Endodermal cell (in vitro differentiated cells): Measurements from ENCODE around the gene GP2. TPM values are rescaled to one million over a fixed set of nuclear protein-coding genes. Genes with fewer than 3 reads are reported as not detected.

Source experiments
- DNase-seq: peaks from one replicate; pipeline ENCODE4 v3.0.0-alpha.2; 2017
- H3K27ac ChIP-seq: 2 replicates; pipeline ENCODE4 v1.5.1; 2013; ENCODE audit warnings: mild to moderate bottlenecking, low read depth, low read length, moderate library complexity
- H3K27me3 ChIP-seq: 2 replicates; pipeline ENCODE4 v1.6.1; 2013; ENCODE audit warnings: mild to moderate bottlenecking, low read length, moderate library complexity; ENCODE audit not compliant: insufficient read depth, control insufficient read depth, poor library complexity, severe bottlenecking
- H3K36me3 ChIP-seq: 2 replicates; pipeline ENCODE4 v1.7.0; 2013; ENCODE audit warnings: mild to moderate bottlenecking, low read length, moderate library complexity; ENCODE audit not compliant: control insufficient read depth, insufficient read depth
- H3K4me1 ChIP-seq: one replicate; pipeline ENCODE4 v1.7.0; 2013; ENCODE audit warnings: low read length; ENCODE audit not compliant: control insufficient read depth, insufficient read depth
- H3K4me3 ChIP-seq: 2 replicates; pipeline ENCODE4 v1.5.1; 2013; ENCODE audit warnings: mild to moderate bottlenecking, low read length, moderate library complexity
- H3K9ac ChIP-seq: 2 replicates; pipeline ENCODE4 v1.6.1; 2013; ENCODE audit warnings: mild to moderate bottlenecking, low read length, moderate library complexity; ENCODE audit not compliant: poor library complexity, severe bottlenecking; ENCODE audit errors: extremely low read depth
- H3K9me3 ChIP-seq: 2 replicates; pipeline ENCODE4 v1.6.1; 2013; ENCODE audit warnings: mild to moderate bottlenecking, low read length, moderate library complexity; ENCODE audit not compliant: control insufficient read depth
- H3K27ac Mint-ChIP-seq: 2 replicates; pipeline ENCODE4 v1.8.0; 2020; ENCODE audit warnings: mixed read lengths
- H3K27me3 Mint-ChIP-seq: 2 replicates; pipeline ENCODE4 v1.8.0; 2021; ENCODE audit warnings: mild to moderate bottlenecking, mixed read lengths; ENCODE audit not compliant: insufficient read depth
- H3K36me3 Mint-ChIP-seq: 2 replicates; pipeline ENCODE4 v1.8.0; 2020; ENCODE audit warnings: low read depth, mixed read lengths
- H3K4me1 Mint-ChIP-seq: 2 replicates; pipeline ENCODE4 v1.8.0; 2020; ENCODE audit warnings: mixed read lengths
- H3K4me3 Mint-ChIP-seq: 2 replicates; pipeline ENCODE4 v1.8.0; 2020; ENCODE audit warnings: mild to moderate bottlenecking, moderate library complexity, mixed read lengths
- H3K9me3 Mint-ChIP-seq: 2 replicates; pipeline ENCODE4 v1.8.0; 2020; ENCODE audit warnings: mild to moderate bottlenecking, mixed read lengths
- WGBS, 2 experiments: methylation state at CpG; one replicate each; pipeline versions ENCODE4 v1.1.5 to v1.1.7; 2013; ENCODE audit warnings: missing lambda C conversion rate in 2 of 2, mixed read lengths in 1 of 2; ENCODE audit not compliant: insufficient coverage in 1 of 2, insufficient read length in 1 of 2; 5-methylcytosine and 5-hydroxymethylcytosine counted together
- total RNA-seq, 2 donors: library from RNA; stranded (reverse); fragmentation: NEBNext Ultra II Directional in 1 of 2; extraction: Animal tissue kit (Norgen Biotek cat#: 25700) in 1 of 2; gene quantifications; 2 replicates in 1 of 2; 3 replicates in 1 of 2; pipeline ENCODE4 v1.2.1, GENCODE V29; 2021
- TF ChIP-seq, protein P1 (sequence below): fragments of 200-600 bp; sonication (generic); conservative IDR thresholded peaks from 2 replicates; pipeline ENCODE4 v1.5.0; 2021; ENCODE audit warnings: antibody characterized with exemption, mild to moderate bottlenecking

Gene GP2
- total RNA-seq, 2 donors from 2014 or later = not detected

DNA sequence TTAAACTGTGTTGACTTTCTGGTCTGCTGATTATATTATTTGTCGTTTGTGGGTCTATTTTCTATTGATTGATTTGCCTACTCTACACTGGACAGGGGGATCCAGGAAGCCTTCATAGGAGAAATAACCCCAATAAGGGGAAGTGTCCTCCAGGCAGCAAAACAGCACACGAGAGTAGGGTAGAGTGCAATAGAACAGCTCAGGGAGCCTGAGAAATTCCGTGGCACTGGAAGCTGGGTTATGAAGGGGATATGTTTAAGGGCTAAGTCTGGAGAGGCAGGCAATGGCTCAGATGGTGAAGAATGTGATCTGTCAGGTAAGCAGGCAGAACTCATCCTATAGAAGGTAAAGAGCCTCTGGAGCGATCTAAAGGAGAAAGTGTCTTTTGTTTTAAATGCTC, 20.9 kb downstream of the GP2 start:
- 83 to 90% methylated on average over 3 to 4 of the region's 4 CpGs for WGBS, 2 experiments
- no peak for DNase-seq

DNA sequence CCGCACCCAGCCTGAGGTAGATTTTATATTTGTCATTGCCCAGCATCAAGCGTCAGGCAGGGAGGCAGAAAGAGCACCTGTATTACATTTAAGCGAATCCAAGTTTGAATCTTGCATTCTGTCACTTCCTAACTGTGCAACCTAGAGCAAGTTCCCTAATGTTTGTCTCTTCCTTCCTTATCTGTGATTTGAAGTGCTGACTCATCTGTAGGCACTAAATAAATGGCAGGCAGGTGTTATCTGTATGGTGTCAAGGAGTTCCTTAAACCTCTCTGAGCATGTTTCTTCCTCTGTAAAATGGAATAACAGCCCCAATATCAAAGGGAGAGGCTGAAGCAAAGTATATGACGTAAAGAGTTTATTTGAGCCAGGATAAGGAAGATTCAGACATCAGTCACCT, 24.3 kb downstream of the GP2 start:
- H3K27ac Mint-ChIP-seq = no peak overlapping the region
- Histone ChIP-seq H3K9ac (no peak overlapping the region), H3K4me3 (no peak overlapping the region), H3K36me3 (no peaks in the 10 kb centered on the region), H3K9me3 (no peaks in the 10 kb centered on the region), H3K27ac (no peak overlapping the region), H3K27me3 (peaks cover 8% of the 10 kb centered on the region), H3K4me1 (no peaks in the 10 kb centered on the region)
- H3K9me3 Mint-ChIP-seq = no peaks in the 10 kb centered on the region
- peaks cover 3% of the 10 kb centered on the region for H3K27me3 Mint-ChIP-seq
- TF ChIP-seq, protein P1, sequence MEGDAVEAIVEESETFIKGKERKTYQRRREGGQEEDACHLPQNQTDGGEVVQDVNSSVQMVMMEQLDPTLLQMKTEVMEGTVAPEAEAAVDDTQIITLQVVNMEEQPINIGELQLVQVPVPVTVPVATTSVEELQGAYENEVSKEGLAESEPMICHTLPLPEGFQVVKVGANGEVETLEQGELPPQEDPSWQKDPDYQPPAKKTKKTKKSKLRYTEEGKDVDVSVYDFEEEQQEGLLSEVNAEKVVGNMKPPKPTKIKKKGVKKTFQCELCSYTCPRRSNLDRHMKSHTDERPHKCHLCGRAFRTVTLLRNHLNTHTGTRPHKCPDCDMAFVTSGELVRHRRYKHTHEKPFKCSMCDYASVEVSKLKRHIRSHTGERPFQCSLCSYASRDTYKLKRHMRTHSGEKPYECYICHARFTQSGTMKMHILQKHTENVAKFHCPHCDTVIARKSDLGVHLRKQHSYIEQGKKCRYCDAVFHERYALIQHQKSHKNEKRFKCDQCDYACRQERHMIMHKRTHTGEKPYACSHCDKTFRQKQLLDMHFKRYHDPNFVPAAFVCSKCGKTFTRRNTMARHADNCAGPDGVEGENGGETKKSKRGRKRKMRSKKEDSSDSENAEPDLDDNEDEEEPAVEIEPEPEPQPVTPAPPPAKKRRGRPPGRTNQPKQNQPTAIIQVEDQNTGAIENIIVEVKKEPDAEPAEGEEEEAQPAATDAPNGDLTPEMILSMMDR = no peak
- no peaks in the 10 kb centered on the region for H3K4me1 Mint-ChIP-seq
- 75 to 77% methylated on average over 4 of the region's 4 CpGs for WGBS, 2 experiments
- no peaks in the 10 kb centered on the region for H3K36me3 Mint-ChIP-seq
- H3K4me3 Mint-ChIP-seq = no peak overlapping the region
- DNase-seq = no peak

More for the DNA sequence above, 20.9 kb downstream of the GP2 start:
- H3K9me3 ChIP-seq = no peaks in the 10 kb centered on the region
- no peaks in the 10 kb centered on the region for H3K9me3 Mint-ChIP-seq
- H3K9ac ChIP-seq = no peak overlapping the region
- TF ChIP-seq, protein P1 = no peak
- no peaks in the 10 kb centered on the region for H3K4me1 ChIP-seq
- no peaks in the 10 kb centered on the region for H3K4me1 Mint-ChIP-seq
- H3K27me3 Mint-ChIP-seq = no peaks in the 10 kb centered on the region
- no peak overlapping the region for H3K27ac Mint-ChIP-seq
- peaks cover 8% of the 10 kb centered on the region for H3K27me3 ChIP-seq
- no peaks in the 10 kb centered on the region for H3K36me3 Mint-ChIP-seq
- H3K4me3 ChIP-seq = no peak overlapping the region
- H3K27ac ChIP-seq = no peak overlapping the region
- no peak overlapping the region for H3K4me3 Mint-ChIP-seq
- no peaks in the 10 kb centered on the region for H3K36me3 ChIP-seq

DNA sequence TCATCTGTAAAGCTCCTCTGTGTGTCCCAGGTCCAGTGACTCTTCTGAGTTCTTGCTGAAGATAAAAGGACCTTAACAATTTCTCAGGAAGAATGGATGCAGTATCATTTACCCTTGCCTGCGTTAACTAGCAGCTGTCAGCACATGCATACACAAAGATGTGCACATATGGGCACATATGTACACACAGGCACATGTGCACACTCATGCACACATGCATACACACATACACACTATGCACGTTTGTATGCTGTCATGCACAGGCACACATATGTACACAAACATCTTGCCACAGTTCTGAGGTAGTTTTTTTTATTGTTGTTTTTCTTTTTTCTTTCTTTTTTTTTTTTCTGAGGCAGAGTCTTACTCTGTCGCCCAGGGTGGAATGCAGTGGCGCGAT, 24.9 kb downstream of the GP2 start:
- H3K9ac ChIP-seq = no peak overlapping the region
- H3K36me3 ChIP-seq = no peaks in the 10 kb centered on the region

More for the DNA sequence above, 24.9 kb downstream of the GP2 start:
- 83 to 86% methylated on average over 4 to 5 of the region's 5 CpGs for WGBS, 2 experiments
- peaks cover 3% of the 10 kb centered on the region for H3K27me3 Mint-ChIP-seq
- H3K27ac Mint-ChIP-seq = no peak overlapping the region
- DNase-seq = no peak
- H3K4me1 ChIP-seq = no peaks in the 10 kb centered on the region
- no peak overlapping the region for H3K27ac ChIP-seq
- H3K4me3 ChIP-seq = no peak overlapping the region
- no peaks in the 10 kb centered on the region for H3K36me3 Mint-ChIP-seq
- TF ChIP-seq, protein P1 = no peak
- no peaks in the 10 kb centered on the region for H3K4me1 Mint-ChIP-seq
- H3K27me3 ChIP-seq = peaks cover 5% of the 10 kb centered on the region
- no peak overlapping the region for H3K4me3 Mint-ChIP-seq
- no peaks in the 10 kb centered on the region for H3K9me3 Mint-ChIP-seq
- H3K9me3 ChIP-seq = no peaks in the 10 kb centered on the region
